ENCODE measurements around the gene VAMP5. TPM values are rescaled to one million over a fixed set of nuclear protein-coding genes. Genes with fewer than 3 reads are reported as not detected.

Gene VAMP5
- total RNA-seq, 1 experiment from 2014 or later, result 1.9 TPM

- TF ChIP-seq JUND (IDR thresholded peaks at IDR 0.05) (peak; percentile 35; the same call in 1 of the 2 replicates), EZH2 (IDR thresholded peaks at IDR 0.05) (no peak)
- RAD21 ChIA-PET (ENCODE audit: low non-redundant PET in 1 of 2, low total read pairs in 2 of 2, uncharacterized antibody in 2 of 2, unreplicated experiment in 2 of 2), result no interaction called here
- H3K9me3 ChIP-seq (ENCODE audit: control insufficient read depth in 1 of 2, insufficient read depth in 1 of 2, low read depth in 1 of 2, low read length in 2 of 2), result no peaks in the 10 kb centered on the region
- no peaks in the 10 kb centered on the region for H3K27me3 ChIP-seq (ENCODE audit: insufficient read depth, low read length)
- H3K36me3 ChIP-seq (ENCODE audit: control insufficient read depth in 1 of 2, insufficient read depth in 2 of 2, low read length in 2 of 2), result peaks cover 0 to 4% of the 10 kb centered on the region in 2 experiments; a peak in 2 of 4 replicates
- H3K9me2 ChIP-seq (ENCODE audit: insufficient read depth), result no peaks in the 10 kb centered on the region
- no TSS peak for BruUV-seq (replicated peaks)
- no peaks in the 10 kb centered on the region for H3K79me2 ChIP-seq (ENCODE audit: insufficient read depth, low read length)
- 0 out of 4 replicates have a peak overlapping the region, but pooled peaks of 1 of the 2 experiments have one; percentile 27 for H3K4me3 ChIP-seq (replicated peaks in 1 of 2; ENCODE audit: low read depth in 1 of 2, low read length in 2 of 2)
- intact Hi-C loops (cut with micrococcal nuclease), result no loop called here
- CTCF ChIA-PET, result no interaction called here
- no peak overlapping the region for H2AFZ ChIP-seq (ENCODE audit: low read depth, low read length, poor library complexity, severe bottlenecking)
- H3K27ac ChIP-seq (ENCODE audit: low read depth, low read length), result peak overlapping the region; percentile 75
- H3K9ac ChIP-seq (ENCODE audit: low read length), result 0 out of 2 replicates have a peak overlapping the region, but pooled peaks have one; percentile 46
- peaks cover 20 to 23% of the 10 kb centered on the region in 2 experiments for H3K4me1 ChIP-seq (ENCODE audit: control insufficient read depth in 1 of 2, insufficient read depth in 2 of 2, low read length in 2 of 2)
- no peaks in the 10 kb centered on the region for H4K20me1 ChIP-seq (ENCODE audit: insufficient read depth)
- H3K4me2 ChIP-seq (ENCODE audit: low read length), result peak overlapping the region; percentile 78
- peak; percentile 29; the same call in 1 of the 2 replicates for ATAC-seq
- DNase-seq (ENCODE audit: low read depth, low spot score), result no peak
- POLR2A ChIA-PET, result interaction anchor here (0.8 to 1.2 kb wide), 3 partner anchors 24 to 171 kb away, joined by 3 to 4 read pairs (median 3); partner anchors contain the start of genes C2orf68 and GGCX
Measured at GRCh38 chr2:85585781-85586105, 1.5 kb downstream of the VAMP5 start.

DNA sequence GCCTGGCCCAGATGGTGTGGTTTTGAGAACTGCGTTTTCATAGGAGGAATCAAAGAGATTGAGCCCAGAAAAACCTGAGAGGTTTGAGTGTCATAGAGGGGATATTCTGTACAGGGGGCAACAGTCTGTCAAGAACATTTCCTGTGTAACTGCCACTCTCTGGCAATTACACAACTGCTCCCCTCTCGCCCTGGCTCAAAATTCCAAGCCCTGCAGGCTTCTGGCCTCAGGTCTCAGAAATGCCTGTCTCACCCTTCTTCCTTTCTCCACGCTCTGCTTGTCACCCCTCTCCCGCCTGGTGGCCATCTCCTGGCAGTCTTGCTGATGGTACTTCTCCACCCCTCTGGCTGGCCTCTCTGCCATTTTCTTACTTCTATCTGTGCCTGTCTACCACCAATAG, 4.0 kb downstream of the VAMP5 start:
- intact Hi-C loops (cut with micrococcal nuclease), result no loop called here
- Histone ChIP-seq H3K79me2 (ENCODE audit: insufficient read depth, low read length) (no peaks in the 10 kb centered on the region), H3K36me3 (ENCODE audit: control insufficient read depth in 1 of 2, insufficient read depth in 2 of 2, low read length in 2 of 2) (no peaks in the 10 kb centered on the region), H3K4me2 (ENCODE audit: low read length) (no peak overlapping the region), H3K27me3 (ENCODE audit: insufficient read depth, low read length) (no peaks in the 10 kb centered on the region), H3K9ac (ENCODE audit: low read length) (no peak overlapping the region), H3K4me3 (replicated peaks in 1 of 2; ENCODE audit: low read depth in 1 of 2, low read length in 2 of 2) (no peak overlapping the region), H3K4me1 (ENCODE audit: control insufficient read depth in 1 of 2, insufficient read depth in 2 of 2, low read length in 2 of 2) (peaks cover 20 to 32% of the 10 kb centered on the region in 2 experiments), H4K20me1 (ENCODE audit: insufficient read depth) (no peaks in the 10 kb centered on the region), H3K9me3 (ENCODE audit: control insufficient read depth in 1 of 2, insufficient read depth in 1 of 2, low read depth in 1 of 2, low read length in 2 of 2) (no peaks in the 10 kb centered on the region), H3K27ac (ENCODE audit: low read depth, low read length) (no peak overlapping the region), H2AFZ (ENCODE audit: low read depth, low read length, poor library complexity, severe bottlenecking) (no peak overlapping the region), H3K9me2 (ENCODE audit: insufficient read depth) (no peaks in the 10 kb centered on the region)
- TF ChIP-seq ZFX (IDR thresholded peaks at IDR 0.05) (no peak), TCF7L2 (IDR thresholded peaks at IDR 0.05; ENCODE audit: borderline replicate concordance, extremely low read depth, insufficient read depth, insufficient read length) (no peak), CEBPB (IDR thresholded peaks at IDR 0.05; ENCODE audit: low read depth) (no peak), ELF1 (IDR thresholded peaks at IDR 0.05; ENCODE audit: borderline replicate concordance, low read depth) (no peak), POLR2A (IDR thresholded peaks at IDR 0.05; ENCODE audit: borderline replicate concordance, extremely low read depth, insufficient read depth, insufficient read length) (no peak), ZNF274 (IDR thresholded peaks at IDR 0.05; ENCODE audit: low read depth, low read length) (no peak), EGR1 (IDR thresholded peaks at IDR 0.05; ENCODE audit: low read depth) (no peak), CBX3 (IDR thresholded peaks at IDR 0.05; ENCODE audit: low read depth) (no peak)
- TF ChIP-seq, protein P1, sequence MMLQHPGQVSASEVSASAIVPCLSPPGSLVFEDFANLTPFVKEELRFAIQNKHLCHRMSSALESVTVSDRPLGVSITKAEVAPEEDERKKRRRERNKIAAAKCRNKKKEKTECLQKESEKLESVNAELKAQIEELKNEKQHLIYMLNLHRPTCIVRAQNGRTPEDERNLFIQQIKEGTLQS (IDR thresholded peaks at IDR 0.05), result no peak
- TF ChIP-seq, protein P2, sequence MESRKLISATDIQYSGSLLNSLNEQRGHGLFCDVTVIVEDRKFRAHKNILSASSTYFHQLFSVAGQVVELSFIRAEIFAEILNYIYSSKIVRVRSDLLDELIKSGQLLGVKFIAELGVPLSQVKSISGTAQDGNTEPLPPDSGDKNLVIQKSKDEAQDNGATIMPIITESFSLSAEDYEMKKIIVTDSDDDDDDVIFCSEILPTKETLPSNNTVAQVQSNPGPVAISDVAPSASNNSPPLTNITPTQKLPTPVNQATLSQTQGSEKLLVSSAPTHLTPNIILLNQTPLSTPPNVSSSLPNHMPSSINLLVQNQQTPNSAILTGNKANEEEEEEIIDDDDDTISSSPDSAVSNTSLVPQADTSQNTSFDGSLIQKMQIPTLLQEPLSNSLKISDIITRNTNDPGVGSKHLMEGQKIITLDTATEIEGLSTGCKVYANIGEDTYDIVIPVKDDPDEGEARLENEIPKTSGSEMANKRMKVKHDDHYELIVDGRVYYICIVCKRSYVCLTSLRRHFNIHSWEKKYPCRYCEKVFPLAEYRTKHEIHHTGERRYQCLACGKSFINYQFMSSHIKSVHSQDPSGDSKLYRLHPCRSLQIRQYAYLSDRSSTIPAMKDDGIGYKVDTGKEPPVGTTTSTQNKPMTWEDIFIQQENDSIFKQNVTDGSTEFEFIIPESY (IDR thresholded peaks at IDR 0.05; ENCODE audit: extremely low read depth, insufficient replicate concordance, low read length), result no peak
- CTCF ChIA-PET, result no interaction called here
- RAD21 ChIA-PET (ENCODE audit: low non-redundant PET in 1 of 2, low total read pairs in 2 of 2, uncharacterized antibody in 2 of 2, unreplicated experiment in 2 of 2), result no interaction called here
- DNase-seq (ENCODE audit: low read depth, low spot score) (no peak), ATAC-seq (no peak)
- no TSS peak for BruUV-seq (replicated peaks)
- POLR2A ChIA-PET, result no interaction called here

Measured in HCT116 (cell line).